Left lobe of liver (tissue), 2 donors: ENCODE results near the gene NELL1. TPM values are rescaled to one million over a fixed set of nuclear protein-coding genes. Genes with fewer than 3 reads are reported as not detected.
A peak's percentile ranks its signal among the peaks of the same experiment; 100 is the strongest.

ENCODE experiments used
- ATAC-seq: fragments of 200-7000 bp; cut with Tn5 transposase; one replicate; pipeline ENCODE4 v1.9.1; 2020; ENCODE audit warnings: mild to moderate bottlenecking, moderate library complexity
- DNase-seq: peaks from one replicate; pipeline ENCODE4 v3.0.0-alpha.2; 2020; ENCODE audit warnings: low spot score
- total RNA-seq: library from RNA; stranded (reverse); gene quantifications from one replicate; pipeline ENCODE4 v1.2.1, GENCODE V29; 2021
- donor health status: DM: no; HTN: no; CAD: no; lungs with moderate emphysema.
- donor health status: DM: no; HTN: yes; CAD: no.

The NELL1 gene
- total RNA-seq, result not detected

DNA sequence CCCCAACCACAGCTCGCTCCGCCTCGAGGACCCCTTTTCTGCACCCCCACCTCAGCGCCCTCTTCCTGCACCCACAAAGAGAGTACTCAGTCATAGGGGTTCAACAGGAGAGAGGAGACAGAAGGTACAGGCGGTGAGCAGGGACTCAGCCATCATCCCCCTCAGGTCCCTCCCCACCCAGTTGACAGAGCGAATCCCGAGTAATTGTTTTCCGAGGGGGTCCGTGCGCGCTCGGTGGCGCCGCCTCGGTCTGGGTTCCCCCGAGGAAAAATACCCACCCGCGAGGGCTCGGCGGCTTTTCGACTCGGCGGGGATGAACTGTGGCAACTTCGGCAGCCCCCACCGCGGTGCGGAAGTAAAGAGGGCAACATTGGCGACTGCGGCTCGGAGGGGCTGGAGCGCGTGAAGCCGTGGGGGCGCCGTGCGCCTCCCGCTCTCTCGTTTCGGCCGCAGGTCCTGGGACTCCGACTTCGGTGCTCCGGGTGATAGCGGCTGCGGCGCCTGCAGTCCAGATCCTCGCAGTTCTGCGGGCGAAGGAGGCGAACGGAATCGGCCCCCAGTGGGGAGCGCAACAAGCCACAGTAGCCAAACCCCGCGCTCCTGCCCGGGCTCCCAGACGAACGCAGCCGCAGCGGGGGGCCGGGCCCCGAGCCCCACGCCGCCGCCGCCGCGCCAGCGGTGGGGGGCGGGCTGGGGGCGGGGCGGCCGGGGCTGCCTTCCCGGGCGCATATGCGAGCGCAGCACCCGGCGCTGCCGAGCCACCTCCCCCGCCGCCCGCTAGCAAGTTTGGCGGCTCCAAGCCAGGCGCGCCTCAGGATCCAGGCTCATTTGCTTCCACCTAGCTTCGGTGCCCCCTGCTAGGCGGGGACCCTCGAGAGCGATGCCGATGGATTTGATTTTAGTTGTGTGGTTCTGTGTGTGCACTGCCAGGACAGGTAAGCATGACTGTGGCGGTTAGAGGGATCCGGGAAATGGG is at the start of gene NELL1:
Gene NELL1 (plus strand): TSS at position 743 of the 976 bp plus-strand sequence.
- DNase-seq (no peak), ATAC-seq (peak; percentile 19)

DNA sequence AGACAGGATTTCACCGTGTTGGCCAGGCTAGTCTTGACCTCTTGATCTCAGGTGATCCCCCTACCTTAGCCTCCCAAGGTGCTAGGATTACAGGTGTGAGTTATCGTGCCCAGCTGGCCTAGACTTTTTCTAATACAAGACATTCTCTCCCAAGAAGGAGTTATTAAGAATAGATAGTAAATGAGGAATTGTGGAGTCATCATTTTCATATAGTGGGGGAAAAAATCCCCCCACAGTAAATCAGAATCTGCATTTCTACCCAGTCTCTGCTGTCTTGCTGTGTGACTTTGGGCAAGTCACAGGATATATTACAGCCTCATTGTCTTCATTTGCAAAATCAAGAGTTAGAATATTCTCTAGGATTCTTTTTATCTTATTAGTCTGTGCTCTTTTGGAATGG is 48.4 kb upstream of the NELL1 start:
- no peak for DNase-seq
- ATAC-seq, result no peak

DNA sequence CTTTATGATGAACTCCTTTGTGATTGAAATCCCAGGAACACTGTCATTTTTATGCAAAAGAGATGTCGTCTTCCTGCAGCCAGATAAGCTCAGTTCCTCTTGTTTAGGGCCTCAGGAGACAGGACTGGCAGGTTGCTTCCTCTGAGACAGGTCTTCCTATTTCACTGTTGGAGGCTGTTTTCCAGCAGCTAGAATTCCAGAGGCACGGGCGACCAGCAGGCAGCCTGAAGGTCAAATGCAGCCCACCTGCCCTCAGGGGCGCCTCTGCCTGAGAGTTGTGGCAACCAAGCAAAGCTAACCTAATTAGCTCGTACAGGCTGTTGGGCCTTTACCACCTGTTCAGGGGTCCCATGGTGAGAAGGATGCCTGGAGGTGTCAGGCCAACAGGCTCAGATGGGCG is 47.7 kb upstream of the NELL1 start:
- ATAC-seq, result no peak
- DNase-seq, result no peak

DNA sequence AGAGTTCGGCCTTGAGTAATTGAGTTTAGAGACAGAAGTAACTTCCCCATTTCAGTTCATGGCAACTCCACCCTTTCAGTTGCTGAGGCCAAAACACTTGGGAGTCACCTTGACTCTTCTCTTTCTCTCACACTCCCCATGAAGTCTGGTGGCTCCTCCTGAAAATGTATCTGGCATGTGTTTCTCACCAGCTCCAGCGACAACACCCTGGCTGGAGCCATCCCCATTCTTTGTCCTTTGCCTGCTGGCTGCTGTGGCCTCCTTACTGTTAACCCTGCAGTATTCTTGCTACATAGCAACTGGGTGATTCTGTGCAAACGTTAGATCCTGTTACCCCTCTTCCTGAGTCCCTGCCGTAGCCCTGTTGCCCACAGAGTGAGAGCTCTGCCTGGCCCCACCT is 46.1 kb upstream of the NELL1 start:
- DNase-seq (no peak), ATAC-seq (no peak)

DNA sequence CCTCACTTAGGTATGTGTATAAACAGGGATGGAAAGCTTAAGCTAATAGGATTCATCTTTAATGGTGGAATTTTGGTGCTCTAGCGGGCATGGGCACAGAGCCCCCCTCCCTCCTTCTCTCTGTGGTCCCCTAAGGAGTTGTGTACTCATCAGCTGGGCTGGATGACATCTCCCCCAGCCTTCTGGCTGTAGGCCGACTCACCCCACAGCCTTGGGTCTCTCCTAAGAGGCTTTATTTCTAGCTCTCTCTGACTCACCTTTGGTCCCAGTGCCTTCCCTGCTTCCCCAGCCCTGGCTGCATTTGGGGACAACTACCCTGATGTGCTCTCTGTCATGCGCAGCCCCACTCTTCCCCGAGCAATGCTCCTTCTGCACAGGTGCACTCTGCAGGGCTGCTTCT is 43.1 kb upstream of the NELL1 start:
- no peak for ATAC-seq
- no peak for DNase-seq

DNA sequence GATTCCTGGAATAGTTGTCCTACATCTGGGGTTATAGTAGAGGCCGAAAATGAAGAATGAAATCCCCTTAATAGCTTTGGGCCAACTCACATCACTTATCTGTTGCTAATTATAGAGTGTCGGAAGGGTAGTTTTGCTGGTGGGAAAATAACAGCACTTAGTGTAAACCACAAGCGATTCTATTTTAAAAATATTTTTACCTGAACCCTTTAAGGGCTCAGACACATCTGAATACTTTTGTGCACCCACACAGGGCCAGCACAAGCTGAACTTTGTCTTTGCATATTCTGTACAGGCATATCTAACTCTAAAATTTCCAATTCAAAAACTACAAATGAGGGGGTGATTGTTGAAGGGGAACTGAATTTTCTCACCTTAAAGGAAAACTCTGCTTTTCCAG is 42.4 kb upstream of the NELL1 start:
- no peak for DNase-seq
- ATAC-seq, result no peak

DNA sequence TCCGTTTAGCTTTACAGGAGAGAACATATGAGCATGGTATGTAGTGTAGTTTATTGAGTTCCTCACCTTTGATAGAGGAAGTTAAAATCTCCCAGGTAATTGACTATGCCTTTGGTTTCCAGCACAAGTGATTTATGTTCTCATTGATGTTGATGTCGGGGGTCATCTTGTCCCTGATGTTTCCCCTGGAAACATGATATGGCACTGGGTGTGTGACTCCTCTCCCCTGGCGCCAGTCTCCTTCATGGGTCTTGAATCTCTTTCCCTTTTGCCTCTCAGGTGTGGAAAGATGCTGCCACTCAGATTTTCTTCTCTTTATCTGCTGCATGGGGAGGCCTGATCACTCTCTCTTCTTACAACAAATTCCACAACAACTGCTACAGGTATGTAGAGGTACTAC is 41.7 kb upstream of the NELL1 start:
- DNase-seq (no peak), ATAC-seq (no peak)

DNA sequence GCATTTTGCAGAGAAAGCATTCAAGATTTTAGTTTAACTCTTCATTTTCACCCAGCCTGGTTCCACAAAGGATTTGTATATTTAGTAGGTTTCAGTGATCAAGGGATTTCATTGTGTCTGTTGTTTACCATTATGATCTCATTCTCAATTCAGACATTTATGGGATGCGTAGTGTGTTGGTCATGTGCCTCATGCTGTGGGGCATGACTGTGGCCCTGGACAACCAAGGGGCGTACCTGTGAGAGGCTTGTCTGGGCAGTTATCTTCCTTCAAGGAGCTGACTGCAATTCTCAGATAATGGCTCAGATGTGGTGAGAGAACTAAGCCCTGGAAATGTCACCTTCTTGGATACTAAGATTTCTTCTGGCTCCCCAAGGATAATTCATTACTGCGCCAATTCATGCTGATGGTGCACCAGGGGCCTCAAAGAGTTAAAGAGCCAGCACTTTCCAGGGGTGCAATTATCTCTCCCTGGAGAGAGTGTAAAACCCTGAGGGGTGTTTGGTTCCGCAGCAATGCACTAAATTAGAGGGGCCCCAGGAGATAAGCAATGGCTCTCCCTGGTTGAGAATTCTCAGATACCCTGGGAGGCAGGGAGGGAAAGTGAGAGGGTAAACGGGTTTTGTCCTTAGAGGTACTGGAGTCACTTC is 37.7 kb upstream of the NELL1 start:
- peak; percentile 23 for ATAC-seq
- no peak for DNase-seq

DNA sequence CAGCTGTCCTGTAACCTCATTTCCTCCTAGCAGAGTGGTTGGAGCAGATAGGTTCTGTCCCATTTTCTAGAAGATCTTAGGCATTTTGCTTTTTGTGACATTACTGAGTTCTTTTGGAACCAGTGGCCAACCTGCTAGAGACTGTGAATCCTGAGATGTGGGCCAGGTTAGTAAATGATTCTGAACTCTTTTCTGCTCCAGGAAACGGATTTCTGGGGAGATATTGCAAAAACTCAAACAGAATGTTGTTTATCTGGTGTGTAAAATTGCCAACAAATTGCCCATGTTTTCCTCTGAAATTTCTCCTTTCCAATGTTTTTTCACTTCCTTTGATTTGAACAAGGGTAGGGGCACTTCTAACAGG is 37.2 kb upstream of the NELL1 start:
- DNase-seq (no peak), ATAC-seq (peak; percentile 66)

DNA sequence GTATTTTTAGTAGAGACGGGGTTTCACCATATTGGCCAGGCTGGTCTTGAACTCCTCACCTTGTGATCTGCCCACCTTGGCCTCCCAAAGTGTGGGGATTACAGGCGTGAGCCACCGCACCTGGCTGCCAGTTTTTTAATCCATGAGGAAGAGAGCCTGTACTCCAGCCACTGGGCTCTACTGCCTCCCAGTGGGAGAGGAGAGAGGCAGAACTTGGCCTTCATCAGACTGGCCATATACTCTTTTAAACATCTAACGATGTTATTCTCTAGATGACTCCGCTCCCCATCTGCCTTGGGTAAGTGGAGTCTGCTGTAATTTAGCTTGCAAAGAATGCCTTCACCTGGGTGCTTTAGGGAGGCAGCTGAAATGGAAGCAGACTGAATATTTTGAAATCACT is 35.3 kb upstream of the NELL1 start:
- ATAC-seq (peak; percentile 45), DNase-seq (no peak)

DNA sequence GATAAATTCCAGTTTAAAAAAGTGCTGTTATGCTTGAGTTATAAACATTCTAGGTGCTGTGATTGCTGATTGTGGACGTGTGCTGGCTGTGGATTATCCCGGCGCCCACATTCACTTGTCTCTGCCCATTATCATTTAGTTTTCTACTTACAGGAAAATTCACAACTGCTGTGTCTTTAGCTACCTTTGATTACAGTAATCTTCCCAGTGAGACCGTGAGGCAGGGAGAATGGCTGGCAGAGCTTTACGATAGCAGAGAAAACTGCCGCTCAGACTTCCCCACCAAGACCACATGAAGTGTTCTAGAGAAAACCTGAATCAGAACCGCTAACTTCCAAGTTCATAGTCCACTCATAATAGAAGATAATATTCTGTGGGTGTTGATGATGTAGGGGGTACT is 34.6 kb upstream of the NELL1 start:
- DNase-seq, result no peak
- no peak for ATAC-seq

DNA sequence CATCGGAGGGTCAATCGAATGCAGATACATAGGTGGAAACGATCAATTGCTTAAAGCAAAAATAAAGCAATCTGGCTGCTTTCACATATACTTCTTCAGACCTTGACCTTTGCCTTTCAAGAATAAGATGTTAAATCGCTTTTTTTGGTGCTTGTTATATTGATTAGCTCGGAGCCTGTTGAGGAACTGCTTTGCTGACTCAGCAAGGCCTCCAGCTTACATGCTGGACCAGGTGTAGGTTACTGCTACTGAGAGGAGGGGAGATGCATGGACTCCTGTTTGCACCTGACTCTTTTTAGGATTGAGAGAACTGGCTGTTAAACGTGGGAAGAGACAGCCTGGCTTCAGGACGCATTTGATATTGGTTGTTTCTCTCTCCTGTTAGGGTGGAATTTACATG is 31.3 kb upstream of the NELL1 start:
- DNase-seq (no peak), ATAC-seq (no peak)

DNA sequence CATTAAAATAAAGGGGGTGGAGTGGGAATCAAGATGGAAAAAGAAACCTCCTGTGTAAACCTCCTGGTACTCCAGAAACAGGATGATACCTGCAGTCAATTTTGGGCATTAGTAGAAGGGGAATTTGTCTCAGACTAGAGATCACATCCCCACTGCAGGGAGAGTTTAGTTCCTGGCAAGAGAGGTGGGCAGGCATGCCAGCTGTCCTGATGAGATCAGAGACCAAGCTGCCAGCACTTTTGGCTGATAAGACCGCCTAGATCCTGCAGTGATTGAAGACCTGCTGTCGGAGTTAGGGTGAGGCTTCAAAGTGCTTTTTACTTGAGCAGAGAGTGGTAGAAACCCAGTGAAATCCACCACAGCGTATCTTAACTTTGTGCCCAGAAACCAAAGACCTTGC is 29.7 kb upstream of the NELL1 start:
- ATAC-seq (peak; percentile 79), DNase-seq (no peak)

DNA sequence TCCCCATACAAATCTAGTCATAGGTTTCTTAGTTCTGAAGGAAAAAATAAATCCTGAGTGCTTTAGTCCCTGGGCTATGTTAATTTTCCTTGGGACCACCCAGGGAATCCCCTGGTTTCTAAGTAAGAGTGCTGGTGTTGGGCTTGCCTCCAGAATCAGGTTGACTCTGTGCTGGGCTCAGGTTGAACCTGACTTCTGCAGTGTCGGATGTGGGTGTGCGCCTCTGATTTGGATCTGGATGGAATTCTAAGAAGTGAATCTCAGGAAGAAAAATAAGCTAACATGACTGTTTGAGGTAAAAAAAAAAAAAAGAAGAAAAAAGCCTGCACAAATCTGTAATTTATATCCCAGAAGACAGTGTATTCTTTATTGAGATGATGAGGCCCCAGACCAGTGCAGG is 29.0 kb upstream of the NELL1 start:
- ATAC-seq (no peak), DNase-seq (no peak)

DNA sequence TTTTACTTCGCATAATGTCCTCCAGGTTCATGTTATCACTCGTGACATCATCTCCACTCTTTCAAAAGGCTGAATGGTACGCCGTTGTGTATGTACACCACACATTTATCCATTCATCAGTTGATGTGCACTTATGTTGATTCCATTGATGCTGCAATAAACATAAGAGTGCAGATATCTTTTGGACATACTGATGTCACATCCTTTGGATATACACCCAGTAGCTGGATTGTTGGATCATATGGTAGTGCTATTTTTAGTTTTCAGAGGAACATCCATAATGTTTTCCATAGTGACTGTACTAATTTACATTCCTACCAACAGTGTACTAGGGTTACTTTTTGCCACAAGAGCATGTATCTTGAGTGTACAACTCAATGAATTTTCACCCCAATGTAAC is 25.0 kb upstream of the NELL1 start:
- DNase-seq, result no peak
- ATAC-seq, result no peak

DNA sequence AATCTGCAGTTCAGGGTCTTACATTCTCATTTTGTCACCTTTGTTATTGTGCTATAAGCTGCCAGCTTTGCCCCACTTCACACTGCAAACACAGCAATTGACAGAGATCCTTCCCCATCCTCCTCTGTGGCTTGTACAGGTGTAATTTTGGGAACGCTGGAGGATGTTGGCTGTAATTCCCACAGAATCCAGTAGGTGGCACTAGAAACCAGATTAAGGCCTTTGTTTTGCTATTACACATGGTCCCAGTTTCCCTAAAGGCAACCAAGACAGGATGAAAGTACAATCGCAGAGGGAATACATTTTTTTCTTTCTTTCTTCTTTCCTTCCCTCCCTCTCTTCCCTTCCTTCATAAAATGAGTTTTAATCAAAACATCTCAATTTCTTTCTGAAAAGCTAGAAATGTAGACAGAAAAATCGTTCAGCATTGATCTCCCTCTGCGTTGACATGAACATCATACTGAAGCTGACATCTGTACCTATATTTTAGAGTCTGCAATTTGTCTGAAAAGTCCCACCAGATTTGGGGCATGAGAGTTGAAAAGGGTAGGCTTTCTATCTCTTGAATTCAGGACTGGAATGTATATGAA is 21.3 kb upstream of the NELL1 start:
- ATAC-seq (peak; percentile 98), DNase-seq (no peak)

DNA sequence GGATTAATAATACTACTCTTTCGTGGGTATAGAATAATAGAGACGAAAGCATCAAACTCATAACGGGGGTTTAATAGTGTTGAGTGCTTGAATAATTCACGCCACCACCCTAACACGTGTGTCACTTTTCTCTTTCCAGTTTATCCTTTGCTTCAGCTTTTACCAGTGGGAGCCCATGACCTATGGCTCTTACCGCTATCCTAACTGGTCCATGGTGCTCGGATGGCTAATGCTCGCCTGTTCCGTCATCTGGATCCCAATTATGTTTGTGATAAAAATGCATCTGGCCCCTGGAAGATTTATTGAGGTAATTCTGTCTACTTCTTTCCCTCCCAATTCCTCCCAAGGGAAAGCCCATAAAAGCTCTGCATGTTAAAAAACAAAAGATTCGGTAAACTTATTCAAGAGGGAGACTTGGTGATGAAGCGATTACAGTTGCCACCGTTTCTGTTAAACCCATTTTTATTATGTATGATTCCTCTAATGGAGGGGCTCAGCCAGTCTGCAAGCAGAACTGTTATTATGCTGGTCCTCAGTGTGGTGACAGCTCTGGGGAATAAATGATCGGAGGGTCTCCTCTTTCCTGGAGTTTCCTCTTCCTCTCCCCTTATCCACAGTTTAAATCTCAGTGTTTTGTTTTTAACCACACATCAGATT is 17.1 kb upstream of the NELL1 start:
- no peak for DNase-seq
- ATAC-seq, result no peak

DNA sequence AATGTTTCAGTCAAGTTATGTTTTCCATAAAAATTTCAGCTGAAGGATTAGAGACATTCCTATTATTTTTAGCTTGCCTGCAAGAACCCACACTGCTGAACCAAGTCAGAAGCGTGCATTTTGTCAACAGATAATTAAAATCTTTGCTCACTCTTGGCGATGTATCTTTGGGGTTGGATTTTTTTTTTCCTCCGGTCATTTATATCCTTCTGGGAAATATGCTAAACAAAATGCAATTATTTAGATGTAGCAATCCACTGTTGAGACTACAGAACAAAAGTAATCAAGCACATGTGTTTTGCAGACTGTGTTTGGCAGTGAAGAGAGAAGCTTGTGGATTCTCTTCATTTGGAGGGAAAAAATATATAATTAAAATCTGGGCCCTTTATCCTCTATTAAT is 15.3 kb upstream of the NELL1 start:
- ATAC-seq, result no peak
- no peak for DNase-seq

DNA sequence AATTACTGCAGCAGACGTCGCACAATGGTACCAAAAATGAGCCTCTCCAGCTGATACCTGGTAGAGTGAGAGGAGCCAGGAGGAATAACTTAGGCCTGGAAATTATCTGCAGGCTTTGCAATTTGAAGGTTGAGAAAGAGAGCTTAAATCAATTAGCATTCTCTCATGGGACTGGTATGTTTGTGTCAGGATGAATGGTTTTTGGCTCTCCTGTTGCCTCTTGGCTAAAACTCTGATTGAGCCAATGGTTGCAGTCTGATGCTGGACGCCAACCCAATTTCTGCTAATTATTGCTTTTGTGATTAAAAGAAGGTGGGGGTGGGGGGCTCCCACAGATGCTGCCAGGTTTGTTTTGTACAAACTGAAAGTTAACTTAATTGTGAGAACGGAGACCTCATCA is 12.5 kb upstream of the NELL1 start:
- no peak for ATAC-seq
- no peak for DNase-seq

DNA sequence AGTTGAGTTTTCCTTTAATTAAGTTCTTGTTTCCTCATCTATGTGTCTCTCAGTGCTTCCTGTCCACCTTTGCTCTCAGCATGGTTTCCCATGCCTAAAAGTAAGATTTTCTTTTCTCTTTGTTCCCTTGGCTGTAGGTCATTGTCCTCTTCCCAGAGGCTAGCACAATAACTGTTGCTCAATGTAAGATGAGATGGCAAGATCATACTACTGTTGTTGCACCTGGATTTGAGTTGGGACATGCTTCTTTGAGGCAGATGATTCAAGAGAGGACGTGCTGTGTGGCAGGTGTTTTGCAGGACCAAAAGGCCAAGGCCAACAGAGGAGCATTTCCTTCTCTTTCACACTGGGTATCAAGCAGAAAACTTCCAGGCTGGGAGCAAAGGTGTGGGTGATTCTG is 11.3 kb upstream of the NELL1 start:
- no peak for DNase-seq

DNA sequence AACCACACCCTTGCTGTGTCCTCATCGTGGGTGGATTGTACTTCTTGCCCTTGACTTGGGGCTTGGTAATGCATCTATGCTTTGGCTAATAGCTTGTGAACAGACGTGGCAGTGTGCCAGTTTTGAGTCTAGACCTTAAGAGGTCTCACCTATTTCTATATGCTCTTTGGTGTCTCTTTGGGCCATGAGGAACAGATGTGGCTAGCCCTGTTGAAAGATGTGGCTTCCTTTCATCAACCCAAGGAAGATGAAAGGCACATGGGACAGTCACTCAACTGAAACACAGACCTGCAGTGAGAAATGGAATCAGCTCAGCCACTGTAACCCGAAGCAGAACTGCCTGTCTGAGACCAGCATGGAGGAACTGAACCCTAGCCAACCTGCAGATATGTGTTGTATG is 7.9 kb upstream of the NELL1 start:
- ATAC-seq (no peak), DNase-seq (no peak)

More for the DNA sequence above, 11.3 kb upstream of the NELL1 start:
- ATAC-seq, result no peak

DNA sequence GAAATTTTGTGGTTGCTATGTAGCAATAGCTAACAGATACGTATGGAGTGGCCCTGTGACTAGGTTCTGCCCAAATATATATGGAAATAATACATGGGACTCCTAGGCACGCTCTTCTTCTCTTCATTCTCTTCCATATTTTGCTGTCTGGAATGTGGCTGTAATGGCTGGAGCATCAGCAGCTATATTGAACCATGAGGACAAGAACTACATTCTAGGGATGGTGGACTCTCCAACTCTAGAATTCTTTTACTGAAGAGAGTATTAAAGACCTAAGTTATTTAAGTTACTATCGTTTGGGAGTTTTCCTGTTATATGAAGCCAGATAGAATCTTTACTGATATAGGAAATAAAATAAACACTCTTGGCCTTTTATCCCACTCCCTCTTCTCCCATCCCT is 7.5 kb upstream of the NELL1 start:
- ATAC-seq, result no peak

More for the DNA sequence above, 7.5 kb upstream of the NELL1 start:
- DNase-seq, result no peak
